Measurements from ENCODE around the gene CLEC4D.
"Not testable (repeated sequence)": the region's sequence is repeated elsewhere in the genome, so short reads cannot be mapped to it uniquely, and the experiment has no call there.

CLEC4D gene

DNA sequence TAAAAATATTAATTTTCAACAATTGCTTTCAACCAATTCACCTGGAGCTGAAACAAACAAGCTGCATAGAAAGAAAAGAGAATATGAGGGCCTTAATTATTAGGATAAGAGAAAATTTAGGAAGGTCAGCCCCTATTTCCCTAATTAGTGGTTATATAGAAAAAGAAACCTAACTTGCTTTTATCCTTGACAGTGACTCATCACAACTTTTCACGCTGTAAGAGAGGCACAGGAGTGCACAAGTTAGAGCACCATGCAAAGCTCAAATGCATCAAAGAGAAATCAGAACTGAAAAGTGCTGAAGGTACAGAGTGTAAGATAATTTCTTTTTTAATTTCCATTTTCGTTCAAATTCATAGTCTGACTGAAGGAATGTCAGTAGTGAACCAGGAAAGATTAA is 4.7 kb downstream of the CLEC4D start:
- TF ChIP-seq, protein P1, sequence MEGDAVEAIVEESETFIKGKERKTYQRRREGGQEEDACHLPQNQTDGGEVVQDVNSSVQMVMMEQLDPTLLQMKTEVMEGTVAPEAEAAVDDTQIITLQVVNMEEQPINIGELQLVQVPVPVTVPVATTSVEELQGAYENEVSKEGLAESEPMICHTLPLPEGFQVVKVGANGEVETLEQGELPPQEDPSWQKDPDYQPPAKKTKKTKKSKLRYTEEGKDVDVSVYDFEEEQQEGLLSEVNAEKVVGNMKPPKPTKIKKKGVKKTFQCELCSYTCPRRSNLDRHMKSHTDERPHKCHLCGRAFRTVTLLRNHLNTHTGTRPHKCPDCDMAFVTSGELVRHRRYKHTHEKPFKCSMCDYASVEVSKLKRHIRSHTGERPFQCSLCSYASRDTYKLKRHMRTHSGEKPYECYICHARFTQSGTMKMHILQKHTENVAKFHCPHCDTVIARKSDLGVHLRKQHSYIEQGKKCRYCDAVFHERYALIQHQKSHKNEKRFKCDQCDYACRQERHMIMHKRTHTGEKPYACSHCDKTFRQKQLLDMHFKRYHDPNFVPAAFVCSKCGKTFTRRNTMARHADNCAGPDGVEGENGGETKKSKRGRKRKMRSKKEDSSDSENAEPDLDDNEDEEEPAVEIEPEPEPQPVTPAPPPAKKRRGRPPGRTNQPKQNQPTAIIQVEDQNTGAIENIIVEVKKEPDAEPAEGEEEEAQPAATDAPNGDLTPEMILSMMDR (IDR thresholded peaks at IDR 0.05; ENCODE audit: low read depth, low read length, missing control alignments), result no peak

DNA sequence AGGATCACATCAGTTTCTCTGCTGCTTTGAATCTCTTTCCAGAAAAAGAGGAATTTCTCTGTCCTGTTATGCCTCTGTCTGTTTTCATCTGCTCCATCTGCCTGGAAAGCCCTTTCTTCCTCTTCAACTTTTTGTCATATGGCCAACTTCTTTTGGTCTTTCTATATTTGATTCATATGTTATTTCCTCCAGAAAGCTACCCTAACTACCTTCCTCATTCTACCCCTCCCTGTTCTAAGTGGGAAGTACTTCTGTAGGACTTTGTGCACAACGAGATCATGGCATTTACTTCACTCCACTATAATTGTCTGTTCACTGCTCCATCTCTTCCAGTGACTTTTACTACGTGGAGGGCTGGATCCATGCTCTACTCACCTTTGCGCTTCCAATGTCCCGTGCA is 5.9 kb downstream of the CLEC4D start:
- TF ChIP-seq, protein P1 (IDR thresholded peaks at IDR 0.05; ENCODE audit: low read depth, low read length, missing control alignments), result no peak
- Histone ChIP-seq H3K27ac (no peak overlapping the region), H3K27me3 (replicated peaks) (no peaks in the 10 kb centered on the region), H3K4me3 (ENCODE audit: low read depth, low read length) (no peak overlapping the region), H3K36me3 (replicated peaks) (no peaks in the 10 kb centered on the region)
- DNase-seq, result no peak
- in situ Hi-C loops (cut with HindIII; ENCODE audit: low pct_ligation_motif_present, low sequenced_read_pairs), result no loop called here

More for the DNA sequence above, 4.7 kb downstream of the CLEC4D start:
- Histone ChIP-seq H3K4me3 (ENCODE audit: low read depth, low read length) (no peak overlapping the region), H3K27me3 (replicated peaks) (no peaks in the 10 kb centered on the region), H3K36me3 (replicated peaks) (no peaks in the 10 kb centered on the region), H3K27ac (no peak overlapping the region)
- no peak for DNase-seq
- in situ Hi-C loops (cut with HindIII; ENCODE audit: low pct_ligation_motif_present, low sequenced_read_pairs), result no loop called here

DNA sequence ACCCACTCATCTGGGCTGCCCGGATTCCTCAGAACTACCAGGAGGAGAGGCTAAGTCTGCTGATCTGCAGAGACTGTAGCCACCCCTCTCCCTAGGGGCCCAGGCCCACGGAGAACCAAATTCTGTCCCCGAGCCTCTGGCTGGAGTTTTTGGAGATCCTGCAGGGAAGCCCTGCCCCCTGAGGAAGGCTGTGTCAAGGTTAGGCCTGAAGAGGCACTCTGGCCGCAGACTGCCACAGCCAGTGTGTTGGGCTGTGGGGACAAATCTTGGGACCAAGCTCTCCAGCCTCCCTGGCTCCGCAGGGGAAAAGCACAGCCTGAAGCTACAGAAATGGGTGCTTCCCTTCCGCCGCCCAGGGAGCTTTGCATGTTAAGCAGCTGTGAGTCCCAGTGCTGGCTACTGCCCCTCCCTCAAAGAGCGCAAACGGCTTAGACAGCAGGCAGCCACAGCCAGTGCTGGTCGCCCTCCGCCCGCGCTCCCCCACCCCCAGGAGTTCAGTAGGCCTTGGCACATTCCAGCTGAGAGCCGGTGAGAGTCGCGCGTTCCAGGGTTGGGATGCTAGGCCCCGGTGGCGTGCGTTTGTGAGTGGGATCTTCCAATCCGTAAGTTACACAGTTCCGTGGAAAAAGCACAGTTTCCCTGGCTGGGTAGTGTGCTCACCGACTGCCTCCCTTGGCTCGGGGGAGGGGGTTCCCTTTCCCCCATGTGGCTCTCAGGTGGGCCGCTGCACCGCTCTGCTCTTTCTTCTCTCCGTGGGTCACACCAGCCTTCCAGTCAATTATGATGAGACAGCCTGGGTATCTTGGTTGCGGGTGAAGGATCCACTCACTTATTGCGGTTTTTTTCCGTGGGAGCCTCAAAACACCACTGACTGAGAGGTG is 14.2 kb downstream of the CLEC4D start:
- TF ChIP-seq, protein P1 (IDR thresholded peaks at IDR 0.05; ENCODE audit: low read depth, low read length, missing control alignments), result no peak
- Histone ChIP-seq H3K27me3 (replicated peaks) (no peaks in the 10 kb centered on the region), H3K27ac (no peak overlapping the region), H3K4me3 (ENCODE audit: low read depth, low read length) (no peak overlapping the region), H3K36me3 (replicated peaks) (no peaks in the 10 kb centered on the region)
- DNase-seq, result no peak
- in situ Hi-C loops (cut with HindIII; ENCODE audit: low pct_ligation_motif_present, low sequenced_read_pairs), result no loop called here

DNA sequence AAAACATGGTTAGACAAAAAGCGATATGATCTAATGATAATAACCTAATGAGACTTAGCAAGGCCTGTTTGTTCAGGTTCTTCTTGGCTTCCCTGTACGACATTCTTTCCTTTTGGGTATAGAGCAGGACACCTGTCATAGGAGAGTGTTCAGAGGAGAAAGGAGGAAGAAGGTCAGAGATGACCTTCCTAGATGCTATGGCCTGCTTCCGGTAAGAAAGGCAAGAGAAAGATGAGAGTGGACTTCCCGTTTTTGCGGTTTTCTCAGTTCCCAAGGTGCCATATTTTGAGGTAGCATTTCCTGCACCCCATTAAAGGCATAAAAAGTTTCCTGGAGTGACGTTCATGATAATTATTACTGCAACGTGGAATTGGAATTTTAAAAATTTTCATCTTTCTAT is 18.7 kb downstream of the CLEC4D start:
- TF ChIP-seq, protein P1 (IDR thresholded peaks at IDR 0.05; ENCODE audit: low read depth, low read length, missing control alignments), result no peak
- in situ Hi-C loops (cut with HindIII; ENCODE audit: low pct_ligation_motif_present, low sequenced_read_pairs), result no loop called here
- DNase-seq, result no peak
- H3K36me3 ChIP-seq (replicated peaks), result no peaks in the 10 kb centered on the region
- H3K4me3 ChIP-seq (ENCODE audit: low read depth, low read length), result no peak overlapping the region
- H3K27me3 ChIP-seq (replicated peaks), result no peaks in the 10 kb centered on the region
- no peak overlapping the region for H3K27ac ChIP-seq

DNA sequence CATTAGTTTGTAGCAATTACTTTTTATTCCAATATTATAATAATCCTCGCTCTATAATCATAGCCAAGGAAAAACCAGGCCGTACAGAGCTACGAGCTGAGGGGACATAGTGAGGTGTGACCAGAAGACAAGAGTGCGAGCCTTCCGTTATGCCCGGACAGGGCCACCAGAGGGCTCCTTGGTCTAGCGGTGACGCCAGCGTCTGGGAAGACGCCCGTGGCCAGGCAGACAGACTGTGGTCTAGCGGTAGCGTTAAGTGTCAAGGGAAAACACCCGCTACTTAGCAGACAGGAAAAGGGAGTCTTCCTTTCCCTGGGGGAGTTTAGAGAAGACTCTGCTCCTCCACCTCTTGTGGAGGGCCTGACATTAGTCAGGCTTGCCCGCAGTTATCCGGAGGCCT is 24.5 kb downstream of the CLEC4D start:
- H3K36me3 ChIP-seq (replicated peaks); in situ Hi-C loops (cut with HindIII; ENCODE audit: low pct_ligation_motif_present, low sequenced_read_pairs); H3K27me3 ChIP-seq (replicated peaks); DNase-seq; H3K27ac ChIP-seq; H3K4me3 ChIP-seq (ENCODE audit: low read depth, low read length): not testable (repeated sequence)
- TF ChIP-seq, protein P1 (IDR thresholded peaks at IDR 0.05; ENCODE audit: low read depth, low read length, missing control alignments), result peak; percentile 16

DNA sequence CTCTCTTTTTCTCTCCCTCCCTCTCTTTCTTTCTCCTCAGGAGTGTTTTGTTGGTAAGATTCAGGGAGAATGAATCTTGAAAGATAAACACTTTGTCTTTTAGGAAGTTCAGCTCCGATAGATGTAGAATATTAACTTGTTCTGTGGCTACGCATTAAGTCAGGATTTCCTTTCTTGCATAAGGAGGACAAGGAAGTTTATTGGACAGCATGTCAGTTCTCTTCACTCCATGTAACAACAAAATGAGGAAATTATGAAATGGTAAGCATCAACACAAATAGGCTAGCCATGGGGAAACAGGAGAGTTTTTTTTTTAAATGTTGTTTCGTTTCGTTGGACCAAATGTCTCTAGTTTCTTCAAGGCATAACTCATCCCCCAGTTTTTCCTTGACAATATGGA is 27.5 kb downstream of the CLEC4D start, which contains the start of gene CLEC4E:
Gene CLEC4E (minus strand): TSS at position 75 of the 400 bp plus-strand sequence. CDS start 108 bp downstream, outside the sequence.
- in situ Hi-C loops (cut with HindIII; ENCODE audit: low pct_ligation_motif_present, low sequenced_read_pairs); H3K27me3 ChIP-seq (replicated peaks); H3K36me3 ChIP-seq (replicated peaks); DNase-seq; H3K27ac ChIP-seq; H3K4me3 ChIP-seq (ENCODE audit: low read depth, low read length): not testable (repeated sequence)
